Suprapubic skin (tissue), 4 donors: Measurements from ENCODE around the gene TRPM1.

Source experiments
- CTCF ChIP-seq, 2 donors: fragments of 200-600 bp in 1 of 2; fragments of 450-650 bp in 1 of 2; sonication (generic) in 1 of 2; IDR thresholded peaks; one replicate each; pipeline ENCODE4 v1.5.1; 2016 to 2019; ENCODE audit warnings: antibody characterized with exemption in 2 of 2, mild to moderate bottlenecking in 1 of 2, moderate library complexity in 1 of 2
- POLR2A ChIP-seq, 2 donors: fragments of 450-650 bp; IDR thresholded peaks; one replicate each; pipeline ENCODE4 v1.6.1; 2017; ENCODE audit warnings: antibody characterized with exemption in 2 of 2, mild to moderate bottlenecking in 2 of 2, moderate library complexity in 2 of 2
- POLR2AphosphoS5 ChIP-seq, 3 donors: sonication (generic); formaldehyde crosslinking; IDR thresholded peaks; one replicate each; pipeline ENCODE4 v1.6.1; 2017; ENCODE audit warnings: antibody characterized with exemption in 3 of 3

GRCh38 chr15:31004220-31004733, 97.2 kb downstream of the TRPM1 start:
- TF ChIP-seq POLR2A (IDR thresholded peaks at IDR 0.05) (no peak), CTCF (IDR thresholded peaks at IDR 0.05) (no peak), POLR2AphosphoS5 (IDR thresholded peaks at IDR 0.05) (no peak)
